GM12864 (cell line): Measurements from ENCODE around the gene CPVL.

Experiments
- DNase-seq: peaks from one replicate; pipeline ENCODE4 v3.0.0-alpha.2; 2011; ENCODE audit warnings: low read depth
- H3K4me3 ChIP-seq: 2 replicates; pipeline ENCODE4 v1.5.1; 2011; ENCODE audit warnings: mild to moderate bottlenecking, low read depth, low read length, control low read depth
- CTCF ChIP-seq: IDR thresholded peaks from 2 replicates; pipeline ENCODE4 v1.5.1; 2011; ENCODE audit warnings: low read depth, mild to moderate bottlenecking, moderate library complexity, low read length, control low read depth, inconsistent platforms; ENCODE audit errors: missing control alignments

The CPVL gene

GRCh38 chr7:29084832-29085231, 61.5 kb downstream of the CPVL start:
- no peak overlapping the region for H3K4me3 ChIP-seq
- no peak for TF ChIP-seq CTCF
- no peak for DNase-seq

- no peak for DNase-seq
- TF ChIP-seq CTCF, result no peak
- no peak overlapping the region for H3K4me3 ChIP-seq
Measured at GRCh38 chr7:29080803-29081202, 65.5 kb downstream of the CPVL start.

GRCh38 chr7:29078311-29079260, 67.8 kb downstream of the CPVL start:
- no peak overlapping the region for H3K4me3 ChIP-seq
- no peak for DNase-seq
- no peak for TF ChIP-seq CTCF

- DNase-seq, result no peak
- H3K4me3 ChIP-seq, result no peak overlapping the region
- TF ChIP-seq CTCF, result no peak
Measured at GRCh38 chr7:29077854-29078253, 68.5 kb downstream of the CPVL start.

GRCh38 chr7:29077176-29077575, 69.2 kb downstream of the CPVL start:
- H3K4me3 ChIP-seq, result no peak overlapping the region
- DNase-seq, result no peak
- no peak for TF ChIP-seq CTCF

- no peak for DNase-seq
Measured at GRCh38 chr7:29076631-29077030, 69.7 kb downstream of the CPVL start.

More at GRCh38 chr7:29076631-29077030, 69.7 kb downstream of the CPVL start:
- no peak overlapping the region for H3K4me3 ChIP-seq
- no peak for TF ChIP-seq CTCF
